AG04449 (cell line): Measurements from ENCODE around the gene EBLN2.

Experiments
- CTCF ChIA-PET: fragments of 350-600 bp; formaldehyde crosslinking; extraction: SDS; loops from one replicate; lab custom pipeline; 2021; ENCODE audit warnings: antibody characterized with exemption; lab: Yijun Ruan, JAX
- POLR2A ChIA-PET: fragments of 400-600, 350-600 bp; formaldehyde crosslinking; extraction: SDS; loops from one replicate; lab custom pipeline; 2020; ENCODE audit warnings: antibody characterized with exemption, inconsistent platforms; lab: Yijun Ruan, JAX
- DNase-seq: peaks from one replicate; pipeline ENCODE4 v3.0.0-alpha.2; 2010; ENCODE audit warnings: low read depth, low spot score
- H3K4me3 ChIP-seq: 2 replicates; pipeline ENCODE4 v1.5.1; 2011; ENCODE audit warnings: low read depth, mild to moderate bottlenecking, control low read depth, low read length
- CTCF ChIP-seq: IDR thresholded peaks from one replicate; pipeline ENCODE4 v1.5.1; 2011; ENCODE audit warnings: mild to moderate bottlenecking, moderate library complexity, low read length, control low read depth, inconsistent platforms; ENCODE audit not compliant: insufficient read depth; ENCODE audit errors: missing control alignments

EBLN2 gene

DNA sequence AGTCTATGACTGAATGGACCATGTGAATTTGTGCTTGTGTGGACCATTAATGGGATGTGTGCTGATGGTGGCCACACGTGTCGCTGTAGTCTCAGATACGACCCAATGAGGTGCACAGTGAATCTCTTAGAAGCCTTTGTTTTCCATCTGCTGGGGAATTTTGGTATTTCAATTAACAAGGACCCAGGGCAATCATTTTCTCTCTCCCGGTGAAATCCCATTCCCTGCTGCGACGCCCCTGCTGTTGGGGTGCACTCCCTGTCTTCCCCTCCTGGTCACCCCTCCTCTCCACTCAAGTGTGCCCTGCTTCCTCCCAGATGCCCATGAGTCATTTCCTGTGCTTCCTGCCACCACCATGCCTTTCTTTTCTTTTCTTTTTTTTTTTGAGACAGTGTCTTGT lies 32.7 kb downstream of the EBLN2 start:
- TF ChIP-seq CTCF = no peak
- CTCF ChIA-PET = interaction anchor here (1.1 to 1.6 kb wide), 2 partner anchors 312 to 341 kb away, joined by 4 read pairs; no protein-coding TSS in a partner anchor
- no peak for DNase-seq
- POLR2A ChIA-PET = no interaction called here
- H3K4me3 ChIP-seq = no peak overlapping the region

DNA sequence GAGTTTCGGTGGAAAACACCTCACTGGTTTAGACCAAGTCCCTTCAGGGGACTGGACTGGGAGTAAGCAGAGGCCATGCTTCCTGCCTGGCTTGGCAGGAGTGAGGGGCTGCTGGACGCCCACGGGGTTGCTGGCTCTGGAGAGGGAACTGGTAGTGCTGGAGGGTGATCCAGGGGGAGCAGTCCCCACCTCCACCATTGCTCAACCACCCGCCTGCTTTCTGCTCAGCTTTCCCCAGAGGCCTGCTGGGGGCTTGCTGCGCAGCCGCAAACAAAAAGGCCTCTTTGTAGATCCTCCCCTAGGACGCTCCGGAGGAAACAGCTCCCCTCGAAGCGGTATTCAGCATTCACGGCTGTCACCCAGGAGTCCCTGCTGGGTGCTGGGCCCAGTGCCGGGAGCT lies 33.5 kb downstream of the EBLN2 start:
- DNase-seq = no peak
- CTCF ChIA-PET = interaction anchor here (0.6 to 4.2 kb wide), 6 partner anchors 9 to 413 kb away, joined by 3 to 37 read pairs (median 4); no protein-coding TSS in a partner anchor
- POLR2A ChIA-PET = no interaction called here
- no peak for TF ChIP-seq CTCF
- H3K4me3 ChIP-seq = no peak overlapping the region

- ChIA-PET CTCF (interaction anchor here (0.8 to 4.2 kb wide), 4 partner anchors 10 to 406 kb away, joined by 3 to 37 read pairs (median 10); no protein-coding TSS in a partner anchor), POLR2A (no interaction called here)
- no peak for TF ChIP-seq CTCF
Observed at GRCh38 chr3:73096169-73096568, 34.7 kb downstream of the EBLN2 start.

GRCh38 chr3:73098026-73098425 lies 36.6 kb downstream of the EBLN2 start:
- no peak for TF ChIP-seq CTCF
- CTCF ChIA-PET = interaction anchor here (0.7 to 4.2 kb wide), 4 partner anchors 16 to 750 kb away, joined by 3 to 37 read pairs (median 4); no protein-coding TSS in a partner anchor

More at GRCh38 chr3:73096169-73096568, 34.7 kb downstream of the EBLN2 start:
- DNase-seq = no peak
- H3K4me3 ChIP-seq = no peak overlapping the region

GRCh38 chr3:73098873-73099272 lies 37.4 kb downstream of the EBLN2 start:
- POLR2A ChIA-PET = no interaction called here
- H3K4me3 ChIP-seq = no peak overlapping the region
- CTCF ChIA-PET = interaction anchor here (0.7 to 4.2 kb wide), 4 partner anchors 333 to 750 kb away, joined by 3 to 101 read pairs (median 20); no protein-coding TSS in a partner anchor
- DNase-seq = no peak
- TF ChIP-seq CTCF = no peak

More at GRCh38 chr3:73098026-73098425, 36.6 kb downstream of the EBLN2 start:
- no peak for DNase-seq
- no peak overlapping the region for H3K4me3 ChIP-seq
- POLR2A ChIA-PET = no interaction called here

GRCh38 chr3:73100741-73101559 lies 39.5 kb downstream of the EBLN2 start:
- peak; percentile 93 for TF ChIP-seq CTCF
- peak; percentile 26 for DNase-seq
- ChIA-PET POLR2A (no interaction called here), CTCF (interaction anchor here (0.6 to 3.7 kb wide), 21 partner anchors 9 to 750 kb away, joined by 3 to 101 read pairs (median 4); no protein-coding TSS in a partner anchor)
- H3K4me3 ChIP-seq = no peak overlapping the region
